GM19455 (cell line): ENCODE results near the gene MLANA.
A peak's percentile ranks its signal among the peaks of the same experiment; 100 is the strongest.

Experiments used
- ATAC-seq: cut with Tn5 transposase; IDR thresholded peaks from one replicate; pipeline ENCODE4 v1.9.1; 2021; ENCODE audit not compliant: unreplicated experiment

Gene MLANA

DNA sequence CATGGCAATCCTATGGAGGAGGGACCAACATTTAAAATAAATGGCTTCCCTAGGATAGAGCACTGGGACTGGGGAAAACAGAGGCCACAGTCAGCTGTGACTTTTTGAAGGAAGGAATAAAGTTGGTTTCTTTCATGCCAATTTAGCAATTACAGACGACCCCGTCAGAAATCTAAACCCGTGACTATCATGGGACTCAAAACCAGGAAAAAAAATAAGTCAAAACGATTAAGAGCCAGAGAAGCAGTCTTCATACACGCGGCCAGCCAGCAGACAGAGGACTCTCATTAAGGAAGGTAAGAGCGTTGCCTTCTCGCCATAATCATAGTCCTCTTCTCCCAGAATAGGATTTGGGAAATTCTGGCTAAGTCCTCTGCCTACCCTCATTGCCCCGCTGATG lies at the start of gene MLANA:
TSS of gene MLANA (plus strand) at position 249 of the 400 bp plus-strand sequence. CDS start 1,586 bp downstream, outside the sequence.
- no peak for ATAC-seq

DNA sequence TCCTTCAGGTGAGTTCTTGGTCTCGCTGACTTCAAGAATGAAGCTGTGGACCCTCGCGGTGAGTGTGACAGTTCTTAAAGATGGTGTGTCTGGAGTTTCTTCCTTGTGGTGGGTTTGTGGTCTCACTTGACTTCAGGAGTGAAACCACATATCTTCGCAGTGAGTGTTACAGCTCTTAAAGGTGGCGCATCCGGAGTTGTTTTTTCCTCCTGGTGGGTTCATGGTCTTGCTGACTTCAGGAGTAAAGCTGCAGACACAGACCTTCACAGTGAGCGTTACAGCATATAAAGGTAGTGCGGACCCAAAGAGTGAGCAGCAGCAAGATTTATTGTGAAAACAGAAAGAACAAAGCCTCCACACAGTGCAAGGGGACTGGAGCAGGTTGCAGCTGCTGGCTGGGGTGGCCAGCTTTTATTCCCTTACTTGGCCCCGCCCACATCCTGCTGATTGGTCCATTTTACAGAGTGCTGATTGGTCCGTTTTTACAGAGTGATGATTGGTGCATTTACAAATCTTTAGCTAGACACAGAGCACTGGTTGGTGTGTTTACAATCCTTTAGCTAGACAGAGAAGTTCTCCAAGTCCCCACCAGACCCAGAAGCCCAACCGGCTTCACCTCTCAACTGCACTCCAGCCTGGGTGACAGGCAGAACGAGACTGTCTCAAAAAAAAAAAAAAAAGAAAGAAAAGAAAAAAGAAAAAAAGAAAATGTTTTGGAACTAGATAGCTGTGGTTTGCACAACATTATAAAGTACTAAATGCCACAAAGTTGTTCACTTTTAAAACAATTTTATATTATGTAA lies 48.7 kb upstream of the MLANA start:
- ATAC-seq: no peak

GRCh38 chr9:5842929-5843793 lies 47.5 kb upstream of the MLANA start:
- ATAC-seq: no peak

- no peak for ATAC-seq
These were observed 46.8 kb upstream of the MLANA start for GRCh38 chr9:5843794-5844471.

- no peak for ATAC-seq
These were observed 45.5 kb upstream of the MLANA start for GRCh38 chr9:5845157-5845531.

DNA sequence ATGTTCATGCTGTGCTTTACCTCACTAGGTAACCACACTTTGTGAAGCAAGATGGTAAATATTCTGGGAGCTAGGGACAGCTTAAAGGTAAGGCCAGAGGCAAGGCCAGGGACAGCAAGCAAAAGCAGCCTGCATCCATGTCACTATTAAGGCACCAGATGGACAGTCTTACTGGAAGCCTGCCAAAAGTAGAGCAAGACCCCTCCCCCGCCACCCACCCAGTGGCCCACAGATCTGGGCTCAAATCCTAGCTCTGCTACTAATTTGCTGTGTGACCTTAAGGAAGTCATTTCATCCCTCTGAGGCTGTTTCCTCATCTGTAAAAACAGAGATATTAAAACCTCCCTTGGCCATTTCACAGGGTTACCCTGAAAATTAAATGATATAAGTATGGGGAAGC lies 44.6 kb upstream of the MLANA start:
- ATAC-seq: no peak

- ATAC-seq: no peak
These were observed 44.2 kb upstream of the MLANA start for GRCh38 chr9:5846501-5846921.

DNA sequence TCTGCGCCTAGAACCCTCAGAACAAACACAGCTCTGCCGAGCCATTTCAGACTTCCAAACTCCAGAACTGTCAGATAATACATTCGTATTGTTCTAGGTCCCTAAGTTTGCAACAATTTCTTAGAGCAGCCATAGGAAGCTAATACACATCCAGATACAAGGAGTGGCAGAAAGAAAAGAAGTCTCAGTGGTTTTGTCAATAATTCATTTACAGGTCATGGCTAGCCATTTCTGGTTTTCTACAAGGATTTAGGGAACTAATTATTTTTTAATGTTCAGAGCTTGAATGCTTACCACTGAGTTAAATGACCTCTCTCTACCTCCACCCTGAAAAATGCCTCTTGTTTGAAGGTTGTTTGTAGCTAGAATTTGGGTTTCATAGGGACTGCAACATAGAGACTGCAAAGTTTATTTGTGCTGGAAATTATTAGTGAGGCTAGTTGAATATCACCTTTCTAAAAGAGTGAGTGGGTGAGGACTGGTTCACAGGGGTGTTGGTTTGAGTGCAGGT lies 42.3 kb upstream of the MLANA start:
- no peak for ATAC-seq

DNA sequence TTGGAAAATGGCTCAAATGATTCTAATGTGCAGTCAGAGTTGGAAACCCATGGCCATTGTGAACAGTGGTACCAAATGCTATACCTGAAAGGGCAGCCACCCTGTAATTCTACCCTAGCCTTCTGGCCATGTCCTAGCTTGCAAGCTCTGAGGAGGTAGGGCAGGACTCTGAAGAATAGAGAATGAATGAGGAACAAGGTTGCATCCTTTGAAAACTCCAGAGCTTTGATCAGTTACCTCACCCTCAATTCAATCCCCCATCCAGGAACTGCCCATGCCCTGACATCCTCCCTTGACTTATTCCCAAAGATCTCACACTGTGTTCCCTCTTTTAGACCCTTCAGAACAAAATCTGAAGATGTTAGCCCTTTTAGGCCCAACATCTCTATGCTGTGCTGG lies 40.0 kb upstream of the MLANA start:
- ATAC-seq: no peak

- peak; percentile 95 for ATAC-seq
These were observed 39.2 kb upstream of the MLANA start for GRCh38 chr9:5851445-5851844.

DNA sequence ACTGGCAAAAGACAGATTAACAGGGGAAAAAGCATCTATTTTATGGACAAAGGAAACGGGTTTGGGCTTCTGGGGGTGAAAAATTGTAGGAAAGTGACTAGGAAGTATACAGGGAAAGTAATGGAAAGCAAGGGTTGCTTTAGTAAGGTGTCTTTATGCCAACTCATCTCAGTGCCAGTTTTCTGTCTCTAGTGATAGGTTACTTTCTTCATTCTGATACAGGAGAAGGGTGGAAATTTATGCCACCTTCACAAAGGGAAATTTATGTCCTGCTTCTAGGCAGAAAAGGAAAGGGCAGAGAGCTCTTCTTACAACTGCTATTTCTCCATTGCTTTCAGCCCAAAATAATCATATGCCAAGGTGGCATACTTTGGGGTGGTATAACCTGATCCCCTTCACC lies 37.7 kb upstream of the MLANA start:
- no peak for ATAC-seq

GRCh38 chr9:5853617-5854016 lies 37.1 kb upstream of the MLANA start:
- no peak for ATAC-seq

- ATAC-seq: no peak
These were observed 36.5 kb upstream of the MLANA start for GRCh38 chr9:5854063-5854790.

GRCh38 chr9:5857928-5858327 lies 32.8 kb upstream of the MLANA start:
- no peak for ATAC-seq

- ATAC-seq: no peak
These were observed 31.9 kb upstream of the MLANA start for GRCh38 chr9:5858833-5859232.

- ATAC-seq: no peak
These were observed 27.5 kb upstream of the MLANA start for GRCh38 chr9:5863092-5863746.

DNA sequence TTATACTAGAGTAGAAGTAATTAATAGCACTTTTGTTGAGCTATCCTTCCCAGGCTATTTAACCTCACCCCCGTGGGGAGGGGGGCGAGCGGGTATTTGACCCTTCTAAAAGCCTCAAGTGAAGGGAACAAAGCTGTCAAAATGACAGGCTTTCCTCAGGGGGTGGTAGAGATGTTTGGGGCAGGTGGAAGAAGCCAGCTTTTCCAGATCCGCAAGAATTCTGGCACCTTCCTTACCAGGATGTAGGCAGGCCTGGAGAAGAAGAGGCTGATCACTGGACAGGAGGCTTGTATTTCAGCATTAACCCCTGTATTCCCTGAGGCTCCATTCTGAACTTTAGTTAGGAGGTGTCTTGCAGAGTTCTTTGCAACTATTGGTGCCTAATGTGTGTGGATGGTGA lies 26.2 kb upstream of the MLANA start:
- no peak for ATAC-seq

DNA sequence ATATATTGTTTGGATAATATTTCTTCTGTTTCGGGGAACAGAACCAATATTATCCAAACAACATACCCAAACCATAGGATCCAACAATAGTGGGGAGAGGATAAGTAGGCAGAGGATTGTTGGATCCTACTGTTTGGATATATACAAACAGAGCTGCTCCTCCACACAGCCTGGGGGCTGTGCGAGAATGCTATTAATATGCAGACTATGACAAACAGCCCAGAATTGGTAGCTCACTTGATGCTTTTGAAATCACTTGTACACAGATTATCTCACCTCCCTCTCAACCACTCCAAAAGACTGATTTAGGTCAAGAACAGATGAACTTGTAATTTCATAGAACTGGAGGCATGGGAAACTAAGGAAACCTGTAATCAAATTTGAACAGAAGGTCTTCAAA lies 24.4 kb upstream of the MLANA start:
- no peak for ATAC-seq

DNA sequence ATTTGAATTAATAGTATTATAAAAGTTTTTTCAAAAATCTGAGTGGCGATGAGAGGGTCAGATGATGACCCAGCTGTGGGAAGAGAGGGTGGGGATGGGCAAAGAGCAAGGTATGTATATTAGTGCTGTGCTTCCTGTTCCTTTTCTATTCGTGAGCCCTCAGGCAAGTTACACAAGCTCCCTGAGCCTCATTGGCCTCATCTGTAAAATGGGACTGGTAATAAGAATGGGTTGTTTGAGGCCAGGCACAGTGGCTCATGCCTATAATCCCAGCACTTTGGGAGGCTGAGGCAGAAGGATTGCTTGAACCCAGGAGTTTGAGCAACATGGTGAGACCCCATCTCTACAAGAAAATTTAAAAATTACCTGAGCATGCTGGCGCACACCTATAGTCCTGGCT lies 24.0 kb upstream of the MLANA start:
- no peak for ATAC-seq

DNA sequence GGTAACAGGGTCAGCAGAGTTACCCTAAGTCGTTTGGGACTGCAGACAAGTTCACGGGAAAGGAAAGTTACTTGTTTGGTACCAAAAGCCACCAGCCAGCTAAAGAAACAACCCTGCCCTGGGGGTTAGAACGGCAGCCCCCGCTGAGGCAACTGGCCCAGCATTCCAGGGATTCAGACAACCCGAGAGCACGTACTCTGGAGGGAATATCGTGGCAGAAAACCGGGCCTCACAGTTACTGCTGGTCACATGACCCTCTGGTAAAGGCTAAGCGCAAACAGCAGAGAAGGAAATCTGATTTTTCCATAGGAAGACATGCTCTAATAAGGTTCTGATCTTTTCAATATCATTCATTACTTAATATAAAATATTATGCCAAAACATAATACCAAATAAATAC lies 22.5 kb upstream of the MLANA start:
- no peak for ATAC-seq
